Tibial nerve (tissue), 4 donors: ENCODE results near the gene NUDT16. TPM values are rescaled to one million over a fixed set of nuclear protein-coding genes. Genes with fewer than 3 reads are reported as not detected.

Source experiments
- DNase-seq, 2 donors: peaks; one replicate each; pipeline ENCODE4 v3.0.0-alpha.2; 2019; ENCODE audit warnings: low spot score in 2 of 2
- H3K27ac ChIP-seq, 4 donors: fragments of 200-600 bp; sonication (generic) in 3 of 4; one replicate each; pipeline ENCODE4 v1.5.1; 2017 to 2019; ENCODE audit warnings: mild to moderate bottlenecking in 1 of 4
- H3K27me3 ChIP-seq, 2 donors: fragments of 200-600 bp; sonication (generic) in 1 of 2; one replicate each; pipeline versions ENCODE4 v1.5.1 to v1.6.0; 2017 to 2019
- H3K36me3 ChIP-seq, 3 donors: fragments of 200-600 bp; sonication (generic); one replicate each; pipeline ENCODE4 v1.5.1; 2018 to 2019
- H3K4me1 ChIP-seq, 4 donors: fragments of 200-600 bp; sonication (generic) in 3 of 4; one replicate each; pipeline ENCODE4 v1.5.1; 2017 to 2019
- H3K4me3 ChIP-seq, 4 donors: fragments of 200-600 bp; sonication (generic) in 3 of 4; one replicate each; pipeline ENCODE4 v1.5.1; 2017 to 2019; ENCODE audit warnings: mild to moderate bottlenecking in 1 of 4, moderate library complexity in 1 of 4
- H3K9me3 ChIP-seq, 4 donors: fragments of 200-600 bp; sonication (generic) in 3 of 4; one replicate each; pipeline ENCODE4 v1.5.1; 2017 to 2019
- EP300 ChIP-seq, 2 donors: sonication (generic); formaldehyde crosslinking; IDR thresholded peaks; one replicate each; pipeline ENCODE4 v1.6.1; 2017; ENCODE audit warnings: antibody characterized with exemption in 2 of 2, mild to moderate bottlenecking in 1 of 2
- POLR2A ChIP-seq, 2 donors: fragments of 450-650 bp; IDR thresholded peaks; one replicate each; pipeline ENCODE4 v1.6.1; 2017; ENCODE audit warnings: antibody characterized with exemption in 2 of 2, mild to moderate bottlenecking in 2 of 2, moderate library complexity in 2 of 2
- WGBS, 2 donors: methylation state at CpG; one replicate each; pipeline ENCODE4 v1.1.5; 2018; 5-methylcytosine and 5-hydroxymethylcytosine counted together
- total RNA-seq, 4 donors: library from RNA; depleted of rRNA; stranded (reverse); fragments of >200 nt; gene quantifications; one replicate each; pipeline ENCODE4 v1.1.0, GENCODE V29; 2016
- TF ChIP-seq, protein P1 (sequence below), 5 experiments: fragments of 200-600 bp in 3 of 5; fragments of 450-650 bp in 2 of 5; sonication (generic) in 3 of 5; IDR thresholded peaks; one replicate each; pipeline ENCODE4 v1.5.1; 2016 to 2019; ENCODE audit warnings: antibody characterized with exemption in 5 of 5, mild to moderate bottlenecking in 3 of 5, moderate library complexity in 2 of 5

The NUDT16 gene
- total RNA-seq, 4 donors from 2014 or later = 70.8 to 102 (median 87.8) TPM

GRCh38 chr3:131402391-131403039, 20.9 kb downstream of the NUDT16 start:
- no peak overlapping the region for H3K4me3 ChIP-seq
- DNase-seq = no peak
- no peaks in the 10 kb centered on the region for H3K4me1 ChIP-seq
- TF ChIP-seq, protein P1, sequence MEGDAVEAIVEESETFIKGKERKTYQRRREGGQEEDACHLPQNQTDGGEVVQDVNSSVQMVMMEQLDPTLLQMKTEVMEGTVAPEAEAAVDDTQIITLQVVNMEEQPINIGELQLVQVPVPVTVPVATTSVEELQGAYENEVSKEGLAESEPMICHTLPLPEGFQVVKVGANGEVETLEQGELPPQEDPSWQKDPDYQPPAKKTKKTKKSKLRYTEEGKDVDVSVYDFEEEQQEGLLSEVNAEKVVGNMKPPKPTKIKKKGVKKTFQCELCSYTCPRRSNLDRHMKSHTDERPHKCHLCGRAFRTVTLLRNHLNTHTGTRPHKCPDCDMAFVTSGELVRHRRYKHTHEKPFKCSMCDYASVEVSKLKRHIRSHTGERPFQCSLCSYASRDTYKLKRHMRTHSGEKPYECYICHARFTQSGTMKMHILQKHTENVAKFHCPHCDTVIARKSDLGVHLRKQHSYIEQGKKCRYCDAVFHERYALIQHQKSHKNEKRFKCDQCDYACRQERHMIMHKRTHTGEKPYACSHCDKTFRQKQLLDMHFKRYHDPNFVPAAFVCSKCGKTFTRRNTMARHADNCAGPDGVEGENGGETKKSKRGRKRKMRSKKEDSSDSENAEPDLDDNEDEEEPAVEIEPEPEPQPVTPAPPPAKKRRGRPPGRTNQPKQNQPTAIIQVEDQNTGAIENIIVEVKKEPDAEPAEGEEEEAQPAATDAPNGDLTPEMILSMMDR (IDR thresholded peaks at IDR 0.05) = no peak
- TF ChIP-seq EP300 (IDR thresholded peaks at IDR 0.05) = no peak
- no peak for TF ChIP-seq POLR2A (IDR thresholded peaks at IDR 0.05)
- no peaks in the 10 kb centered on the region for H3K27me3 ChIP-seq
- no peak overlapping the region for H3K27ac ChIP-seq
- peaks cover 0 to 6% (median 0%) of the 10 kb centered on the region in 4 donors for H3K9me3 ChIP-seq
- no peaks in the 10 kb centered on the region for H3K36me3 ChIP-seq
- 65 to 66% methylated on average over 6 of the region's 6 CpGs for WGBS, 2 donors

DNA sequence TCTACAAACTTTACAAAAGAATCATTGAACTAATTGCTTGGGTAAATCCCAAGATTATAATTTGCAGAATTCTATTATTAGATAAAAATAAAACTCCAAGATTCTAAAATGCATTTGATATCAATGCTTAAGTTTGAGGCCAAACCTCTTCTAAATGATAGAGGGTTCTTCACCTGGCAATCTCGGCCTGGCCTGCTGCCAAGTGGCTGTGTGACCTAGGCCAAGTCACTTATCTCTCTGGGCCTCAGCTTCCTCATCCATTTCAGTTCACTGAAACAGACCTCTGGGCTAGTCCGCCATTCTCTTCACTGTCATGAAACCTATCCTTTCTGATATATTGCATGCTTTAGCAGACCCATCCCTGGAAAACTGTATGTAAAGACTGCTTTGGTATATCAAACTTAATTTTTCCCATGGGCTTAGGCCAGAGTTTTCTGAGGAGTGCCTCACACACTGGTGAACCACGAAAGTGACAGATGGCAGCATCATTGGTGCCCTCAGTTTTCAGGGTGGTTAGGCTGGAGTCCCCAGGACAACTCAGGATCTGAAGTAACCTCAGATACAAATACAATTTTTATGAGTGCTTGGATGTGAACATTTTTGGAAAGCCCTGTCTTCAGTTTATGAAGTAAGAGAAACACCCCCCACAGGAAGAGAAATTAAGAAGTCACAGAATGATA, 21.8 kb downstream of the NUDT16 start:
- WGBS, 2 donors = 84 to 89% methylated on average over 3 of the region's 3 CpGs
- no peaks in the 10 kb centered on the region for H3K36me3 ChIP-seq
- no peak overlapping the region for H3K4me3 ChIP-seq
- no peak for DNase-seq
- TF ChIP-seq POLR2A (IDR thresholded peaks at IDR 0.05) (no peak), EP300 (IDR thresholded peaks at IDR 0.05) (no peak)
- TF ChIP-seq, protein P1 (IDR thresholded peaks at IDR 0.05) = no peak
- H3K27me3 ChIP-seq = no peaks in the 10 kb centered on the region
- no peak overlapping the region for H3K27ac ChIP-seq
- H3K9me3 ChIP-seq = peaks cover 0 to 6% (median 0%) of the 10 kb centered on the region in 4 donors
- no peaks in the 10 kb centered on the region for H3K4me1 ChIP-seq

DNA sequence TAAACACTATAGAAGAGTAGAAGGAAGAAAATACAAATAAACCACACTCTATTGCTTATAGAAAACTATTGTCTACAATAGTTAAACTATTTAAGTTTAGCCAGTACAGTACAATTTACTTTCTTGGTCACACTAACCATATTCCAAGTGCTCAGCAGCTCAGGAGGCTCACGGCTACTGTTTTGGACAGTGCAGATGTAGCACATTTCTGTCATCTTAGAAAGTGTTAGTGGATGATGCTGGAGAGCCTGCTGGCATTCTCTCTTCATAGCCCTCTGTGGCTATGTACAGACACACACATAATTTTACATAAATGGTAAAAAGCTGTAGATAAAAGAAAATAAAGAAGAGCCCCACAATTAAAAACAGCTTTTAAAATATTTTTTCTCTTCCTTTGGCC, 23.8 kb downstream of the NUDT16 start:
- no peak for DNase-seq
- Histone ChIP-seq H3K9me3 (peaks cover 0 to 6% (median 0%) of the 10 kb centered on the region in 4 donors), H3K27me3 (no peaks in the 10 kb centered on the region), H3K4me1 (no peaks in the 10 kb centered on the region), H3K4me3 (no peak overlapping the region), H3K36me3 (no peaks in the 10 kb centered on the region), H3K27ac (no peak overlapping the region)
- WGBS, 2 donors = 72% methylated on average over 1 of the region's 1 CpG
- TF ChIP-seq, protein P1 (IDR thresholded peaks at IDR 0.05) = no peak
- TF ChIP-seq EP300 (IDR thresholded peaks at IDR 0.05) (no peak), POLR2A (IDR thresholded peaks at IDR 0.05) (no peak)

GRCh38 chr3:131406274-131406673, 24.7 kb downstream of the NUDT16 start:
- Histone ChIP-seq H3K9me3 (peaks cover 0 to 6% (median 0%) of the 10 kb centered on the region in 4 donors), H3K4me3 (no peak overlapping the region), H3K4me1 (no peaks in the 10 kb centered on the region), H3K27me3 (no peaks in the 10 kb centered on the region), H3K36me3 (no peaks in the 10 kb centered on the region), H3K27ac (no peak overlapping the region)
- DNase-seq = no peak
- WGBS, 2 donors = 43 to 52% methylated on average over 2 of the region's 2 CpGs
- no peak for TF ChIP-seq POLR2A (IDR thresholded peaks at IDR 0.05)
- no peak for TF ChIP-seq EP300 (IDR thresholded peaks at IDR 0.05)
- TF ChIP-seq, protein P1 (IDR thresholded peaks at IDR 0.05) = no peak

DNA sequence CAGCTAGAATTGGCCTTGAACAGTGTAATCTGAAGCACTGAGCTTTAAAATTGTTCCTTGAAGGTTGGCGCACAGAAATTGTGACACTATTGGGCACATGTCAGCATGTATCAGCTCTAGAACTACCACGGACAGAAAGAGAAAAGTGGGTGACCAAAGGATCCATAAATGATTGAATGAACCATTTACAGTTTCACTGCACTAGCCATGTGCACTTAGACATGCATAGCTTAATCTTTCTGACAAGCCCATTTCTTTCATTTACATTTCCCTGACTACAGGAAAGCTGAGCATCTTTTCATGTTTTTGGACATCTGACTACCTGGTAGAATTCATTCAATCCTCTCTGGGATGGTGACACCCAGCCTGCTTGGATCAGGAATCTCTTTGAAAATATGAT, 36.2 kb downstream of the NUDT16 start:
- no peaks in the 10 kb centered on the region for H3K9me3 ChIP-seq
- H3K27me3 ChIP-seq = no peaks in the 10 kb centered on the region
- H3K4me3 ChIP-seq = no peak overlapping the region
- TF ChIP-seq, protein P1 (IDR thresholded peaks at IDR 0.05) = no peak
- TF ChIP-seq POLR2A (IDR thresholded peaks at IDR 0.05) (no peak), EP300 (IDR thresholded peaks at IDR 0.05) (no peak)
- H3K36me3 ChIP-seq = no peaks in the 10 kb centered on the region
- DNase-seq = no peak
- no peak overlapping the region for H3K27ac ChIP-seq
- 85 to 88% methylated on average over 2 of the region's 2 CpGs for WGBS, 2 donors
- no peaks in the 10 kb centered on the region for H3K4me1 ChIP-seq
